HEK293 (cell line): ENCODE measurements around the gene CLEC2D.

Experiments
- ATF2 ChIP-seq: fragments of 450-650 bp; formaldehyde crosslinking; IDR thresholded peaks from 2 replicates; pipeline ENCODE4 v1.5.1; 2016; ENCODE audit warnings: missing biosample characterization, missing genetic modification characterization, low read depth
- SALL2 ChIP-seq: fragments of 450-650 bp; formaldehyde crosslinking; IDR thresholded peaks from 2 replicates; pipeline ENCODE4 v1.5.0; 2017; ENCODE audit warnings: missing biosample characterization, mild to moderate bottlenecking, missing genetic modification characterization, borderline replicate concordance
- ZNF175 ChIP-seq: fragments of 450-650 bp; formaldehyde crosslinking; IDR thresholded peaks from 2 replicates; pipeline ENCODE4 v1.5.1; 2016; ENCODE audit warnings: missing biosample characterization, missing genetic modification characterization
- ZNF514 ChIP-seq: fragments of 450-650 bp; formaldehyde crosslinking; IDR thresholded peaks from 2 replicates; pipeline ENCODE4 v1.5.1; 2016; ENCODE audit warnings: missing biosample characterization, missing genetic modification characterization
- ZNF560 ChIP-seq: fragments of 450-650 bp; formaldehyde crosslinking; IDR thresholded peaks from 2 replicates; pipeline ENCODE4 v1.5.1; 2017; ENCODE audit warnings: missing biosample characterization, missing genetic modification characterization, borderline replicate concordance
- ZNF610 ChIP-seq: fragments of 450-650 bp; formaldehyde crosslinking; IDR thresholded peaks from 2 replicates; pipeline ENCODE4 v1.5.1; 2016; ENCODE audit warnings: missing biosample characterization, missing genetic modification characterization, borderline replicate concordance
- ZNF791 ChIP-seq: fragments of 450-650 bp; formaldehyde crosslinking; IDR thresholded peaks from 2 replicates; pipeline ENCODE4 v1.5.1; 2016; ENCODE audit warnings: missing biosample characterization, missing genetic modification characterization
- TF ChIP-seq, protein P1 (sequence below): fragments of 450-650 bp; formaldehyde crosslinking; IDR thresholded peaks from 2 replicates; pipeline ENCODE4 v1.5.1; 2016; ENCODE audit warnings: missing biosample characterization, missing genetic modification characterization

DNA sequence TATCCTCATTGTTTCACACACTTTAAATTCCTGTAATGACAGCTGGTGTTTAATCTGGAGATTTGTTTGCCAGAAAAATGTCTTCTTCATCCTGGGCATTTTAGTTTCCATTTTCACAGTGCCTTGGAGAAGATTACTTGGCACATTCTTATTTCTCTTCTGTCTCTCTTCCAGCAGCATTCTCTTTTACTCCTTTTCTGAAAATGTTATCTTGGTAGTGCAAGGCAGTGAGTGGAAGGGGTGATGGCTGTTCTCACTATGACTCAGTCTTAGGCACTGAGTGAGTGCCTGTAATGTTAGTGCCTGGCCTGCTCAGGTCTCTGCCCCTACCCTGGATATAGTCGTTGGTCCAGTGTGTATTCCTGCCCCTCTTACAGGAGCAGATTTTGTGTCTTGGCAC is 50.3 kb downstream of the CLEC2D start:
- TF ChIP-seq ATF2 (tag by site-specific recombination), result no peak
- TF ChIP-seq SALL2 (tag by site-specific recombination), result no peak
- no peak for TF ChIP-seq ZNF791 (tag by site-specific recombination)
- TF ChIP-seq ZNF514 (tag by site-specific recombination), result no peak
- TF ChIP-seq, protein P1, sequence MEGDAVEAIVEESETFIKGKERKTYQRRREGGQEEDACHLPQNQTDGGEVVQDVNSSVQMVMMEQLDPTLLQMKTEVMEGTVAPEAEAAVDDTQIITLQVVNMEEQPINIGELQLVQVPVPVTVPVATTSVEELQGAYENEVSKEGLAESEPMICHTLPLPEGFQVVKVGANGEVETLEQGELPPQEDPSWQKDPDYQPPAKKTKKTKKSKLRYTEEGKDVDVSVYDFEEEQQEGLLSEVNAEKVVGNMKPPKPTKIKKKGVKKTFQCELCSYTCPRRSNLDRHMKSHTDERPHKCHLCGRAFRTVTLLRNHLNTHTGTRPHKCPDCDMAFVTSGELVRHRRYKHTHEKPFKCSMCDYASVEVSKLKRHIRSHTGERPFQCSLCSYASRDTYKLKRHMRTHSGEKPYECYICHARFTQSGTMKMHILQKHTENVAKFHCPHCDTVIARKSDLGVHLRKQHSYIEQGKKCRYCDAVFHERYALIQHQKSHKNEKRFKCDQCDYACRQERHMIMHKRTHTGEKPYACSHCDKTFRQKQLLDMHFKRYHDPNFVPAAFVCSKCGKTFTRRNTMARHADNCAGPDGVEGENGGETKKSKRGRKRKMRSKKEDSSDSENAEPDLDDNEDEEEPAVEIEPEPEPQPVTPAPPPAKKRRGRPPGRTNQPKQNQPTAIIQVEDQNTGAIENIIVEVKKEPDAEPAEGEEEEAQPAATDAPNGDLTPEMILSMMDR (tag by site-specific recombination), result no peak
- TF ChIP-seq ZNF175, result no peak
- no peak for TF ChIP-seq ZNF610 (tag by site-specific recombination)
- no peak for TF ChIP-seq ZNF560 (tag by site-specific recombination)
